H1 (cell line): ENCODE measurements around the gene NUDT3. TPM values are rescaled to one million over a fixed set of nuclear protein-coding genes. Genes with fewer than 3 reads are reported as not detected.

ENCODE experiments used
- polyA plus RNA-seq, 7 experiments: library from polyadenylated mRNA; depleted of rRNA in 3 of 7; stranded (reverse) in 5 of 7; unstranded in 2 of 7; fragments of >200 nt in 5 of 7; fragments of 200-250 nt in 2 of 7; gene quantifications; 1 replicate in 5 of 7; 2 replicates in 1 of 7; 4 replicates in 1 of 7; pipeline versions ENCODE4 v1.2.1 to v1.2.3, GENCODE V29; 2011 to 2013; ENCODE audit warnings: missing spikeins in 2 of 7, mixed read lengths in 2 of 7
- total RNA-seq: library from RNA; stranded (reverse); fragmentation: NEBNext Ultra II Directional; extraction: Animal tissue kit (Norgen Biotek cat#: 25700); gene quantifications from 2 replicates; pipeline ENCODE4 v1.2.1, GENCODE V29; 2021
- TF ChIP-seq, protein P1 (sequence below): fragments of 300-600 bp; sonication (generic); IDR thresholded peaks from 2 replicates; pipeline ENCODE4 v1.7.1; 2012; ENCODE audit warnings: low read length, moderate library complexity, mild to moderate bottlenecking, inconsistent platforms; ENCODE audit not compliant: insufficient replicate concordance

The NUDT3 gene
- total and polyA plus RNA-seq, 2 of the 8 experiments (the other 6 are each of a cell fraction or from before 2014, with no cell fraction given): 14.1 to 36.9 TPM

DNA sequence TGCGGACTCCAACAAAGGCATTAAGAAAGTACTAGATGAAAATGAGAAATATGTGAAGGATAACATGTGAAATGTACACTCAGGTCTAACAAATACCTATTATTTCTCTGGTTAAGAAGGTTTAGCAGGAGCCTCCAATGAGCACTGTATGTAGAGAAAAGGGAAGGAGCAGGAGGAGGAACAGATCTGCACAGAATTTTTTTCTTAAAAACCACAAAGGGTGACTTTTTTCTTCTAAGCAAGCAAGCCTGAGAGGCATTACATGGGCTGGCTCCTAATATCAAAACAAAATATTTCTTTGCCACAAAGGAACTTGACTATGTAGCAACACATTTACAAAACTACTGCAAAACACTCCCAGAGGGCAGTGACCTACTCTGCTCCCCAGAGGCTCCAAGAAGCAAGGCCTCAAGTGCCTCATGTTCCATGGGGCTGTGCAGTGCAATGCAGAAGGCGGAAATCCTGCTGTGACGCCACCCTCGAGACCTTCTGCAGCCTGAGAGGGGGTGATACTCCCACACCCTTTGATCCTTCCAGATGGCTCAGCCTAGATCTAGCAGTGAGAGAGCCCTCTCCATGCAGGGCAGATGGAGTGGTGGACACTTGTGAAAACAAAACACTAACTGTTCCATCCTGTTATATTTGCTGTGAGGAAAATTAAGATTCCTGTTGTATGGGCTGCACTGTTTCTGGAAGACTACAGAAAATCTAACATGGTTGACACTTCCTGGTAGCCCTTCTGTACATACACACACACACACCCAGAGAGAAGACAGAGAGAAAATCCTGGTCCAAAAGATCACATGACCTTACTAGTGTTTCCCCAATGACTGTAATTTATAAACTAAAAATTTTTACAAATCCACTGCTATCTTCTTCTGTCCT is 107.7 kb downstream of the NUDT3 start (continued):
- TF ChIP-seq, protein P1, sequence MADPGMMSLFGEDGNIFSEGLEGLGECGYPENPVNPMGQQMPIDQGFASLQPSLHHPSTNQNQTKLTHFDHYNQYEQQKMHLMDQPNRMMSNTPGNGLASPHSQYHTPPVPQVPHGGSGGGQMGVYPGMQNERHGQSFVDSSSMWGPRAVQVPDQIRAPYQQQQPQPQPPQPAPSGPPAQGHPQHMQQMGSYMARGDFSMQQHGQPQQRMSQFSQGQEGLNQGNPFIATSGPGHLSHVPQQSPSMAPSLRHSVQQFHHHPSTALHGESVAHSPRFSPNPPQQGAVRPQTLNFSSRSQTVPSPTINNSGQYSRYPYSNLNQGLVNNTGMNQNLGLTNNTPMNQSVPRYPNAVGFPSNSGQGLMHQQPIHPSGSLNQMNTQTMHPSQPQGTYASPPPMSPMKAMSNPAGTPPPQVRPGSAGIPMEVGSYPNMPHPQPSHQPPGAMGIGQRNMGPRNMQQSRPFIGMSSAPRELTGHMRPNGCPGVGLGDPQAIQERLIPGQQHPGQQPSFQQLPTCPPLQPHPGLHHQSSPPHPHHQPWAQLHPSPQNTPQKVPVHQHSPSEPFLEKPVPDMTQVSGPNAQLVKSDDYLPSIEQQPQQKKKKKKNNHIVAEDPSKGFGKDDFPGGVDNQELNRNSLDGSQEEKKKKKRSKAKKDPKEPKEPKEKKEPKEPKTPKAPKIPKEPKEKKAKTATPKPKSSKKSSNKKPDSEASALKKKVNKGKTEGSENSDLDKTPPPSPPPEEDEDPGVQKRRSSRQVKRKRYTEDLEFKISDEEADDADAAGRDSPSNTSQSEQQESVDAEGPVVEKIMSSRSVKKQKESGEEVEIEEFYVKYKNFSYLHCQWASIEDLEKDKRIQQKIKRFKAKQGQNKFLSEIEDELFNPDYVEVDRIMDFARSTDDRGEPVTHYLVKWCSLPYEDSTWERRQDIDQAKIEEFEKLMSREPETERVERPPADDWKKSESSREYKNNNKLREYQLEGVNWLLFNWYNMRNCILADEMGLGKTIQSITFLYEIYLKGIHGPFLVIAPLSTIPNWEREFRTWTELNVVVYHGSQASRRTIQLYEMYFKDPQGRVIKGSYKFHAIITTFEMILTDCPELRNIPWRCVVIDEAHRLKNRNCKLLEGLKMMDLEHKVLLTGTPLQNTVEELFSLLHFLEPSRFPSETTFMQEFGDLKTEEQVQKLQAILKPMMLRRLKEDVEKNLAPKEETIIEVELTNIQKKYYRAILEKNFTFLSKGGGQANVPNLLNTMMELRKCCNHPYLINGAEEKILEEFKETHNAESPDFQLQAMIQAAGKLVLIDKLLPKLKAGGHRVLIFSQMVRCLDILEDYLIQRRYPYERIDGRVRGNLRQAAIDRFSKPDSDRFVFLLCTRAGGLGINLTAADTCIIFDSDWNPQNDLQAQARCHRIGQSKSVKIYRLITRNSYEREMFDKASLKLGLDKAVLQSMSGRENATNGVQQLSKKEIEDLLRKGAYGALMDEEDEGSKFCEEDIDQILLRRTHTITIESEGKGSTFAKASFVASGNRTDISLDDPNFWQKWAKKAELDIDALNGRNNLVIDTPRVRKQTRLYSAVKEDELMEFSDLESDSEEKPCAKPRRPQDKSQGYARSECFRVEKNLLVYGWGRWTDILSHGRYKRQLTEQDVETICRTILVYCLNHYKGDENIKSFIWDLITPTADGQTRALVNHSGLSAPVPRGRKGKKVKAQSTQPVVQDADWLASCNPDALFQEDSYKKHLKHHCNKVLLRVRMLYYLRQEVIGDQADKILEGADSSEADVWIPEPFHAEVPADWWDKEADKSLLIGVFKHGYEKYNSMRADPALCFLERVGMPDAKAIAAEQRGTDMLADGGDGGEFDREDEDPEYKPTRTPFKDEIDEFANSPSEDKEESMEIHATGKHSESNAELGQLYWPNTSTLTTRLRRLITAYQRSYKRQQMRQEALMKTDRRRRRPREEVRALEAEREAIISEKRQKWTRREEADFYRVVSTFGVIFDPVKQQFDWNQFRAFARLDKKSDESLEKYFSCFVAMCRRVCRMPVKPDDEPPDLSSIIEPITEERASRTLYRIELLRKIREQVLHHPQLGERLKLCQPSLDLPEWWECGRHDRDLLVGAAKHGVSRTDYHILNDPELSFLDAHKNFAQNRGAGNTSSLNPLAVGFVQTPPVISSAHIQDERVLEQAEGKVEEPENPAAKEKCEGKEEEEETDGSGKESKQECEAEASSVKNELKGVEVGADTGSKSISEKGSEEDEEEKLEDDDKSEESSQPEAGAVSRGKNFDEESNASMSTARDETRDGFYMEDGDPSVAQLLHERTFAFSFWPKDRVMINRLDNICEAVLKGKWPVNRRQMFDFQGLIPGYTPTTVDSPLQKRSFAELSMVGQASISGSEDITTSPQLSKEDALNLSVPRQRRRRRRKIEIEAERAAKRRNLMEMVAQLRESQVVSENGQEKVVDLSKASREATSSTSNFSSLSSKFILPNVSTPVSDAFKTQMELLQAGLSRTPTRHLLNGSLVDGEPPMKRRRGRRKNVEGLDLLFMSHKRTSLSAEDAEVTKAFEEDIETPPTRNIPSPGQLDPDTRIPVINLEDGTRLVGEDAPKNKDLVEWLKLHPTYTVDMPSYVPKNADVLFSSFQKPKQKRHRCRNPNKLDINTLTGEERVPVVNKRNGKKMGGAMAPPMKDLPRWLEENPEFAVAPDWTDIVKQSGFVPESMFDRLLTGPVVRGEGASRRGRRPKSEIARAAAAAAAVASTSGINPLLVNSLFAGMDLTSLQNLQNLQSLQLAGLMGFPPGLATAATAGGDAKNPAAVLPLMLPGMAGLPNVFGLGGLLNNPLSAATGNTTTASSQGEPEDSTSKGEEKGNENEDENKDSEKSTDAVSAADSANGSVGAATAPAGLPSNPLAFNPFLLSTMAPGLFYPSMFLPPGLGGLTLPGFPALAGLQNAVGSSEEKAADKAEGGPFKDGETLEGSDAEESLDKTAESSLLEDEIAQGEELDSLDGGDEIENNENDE: no peak
